Measurements from ENCODE around the gene PRDM1. TPM values are rescaled to one million over a fixed set of nuclear protein-coding genes. Genes with fewer than 3 reads are reported as not detected.

The PRDM1 gene
- total RNA-seq, 1 donor from 2014 or later: 17.5 TPM

DNA sequence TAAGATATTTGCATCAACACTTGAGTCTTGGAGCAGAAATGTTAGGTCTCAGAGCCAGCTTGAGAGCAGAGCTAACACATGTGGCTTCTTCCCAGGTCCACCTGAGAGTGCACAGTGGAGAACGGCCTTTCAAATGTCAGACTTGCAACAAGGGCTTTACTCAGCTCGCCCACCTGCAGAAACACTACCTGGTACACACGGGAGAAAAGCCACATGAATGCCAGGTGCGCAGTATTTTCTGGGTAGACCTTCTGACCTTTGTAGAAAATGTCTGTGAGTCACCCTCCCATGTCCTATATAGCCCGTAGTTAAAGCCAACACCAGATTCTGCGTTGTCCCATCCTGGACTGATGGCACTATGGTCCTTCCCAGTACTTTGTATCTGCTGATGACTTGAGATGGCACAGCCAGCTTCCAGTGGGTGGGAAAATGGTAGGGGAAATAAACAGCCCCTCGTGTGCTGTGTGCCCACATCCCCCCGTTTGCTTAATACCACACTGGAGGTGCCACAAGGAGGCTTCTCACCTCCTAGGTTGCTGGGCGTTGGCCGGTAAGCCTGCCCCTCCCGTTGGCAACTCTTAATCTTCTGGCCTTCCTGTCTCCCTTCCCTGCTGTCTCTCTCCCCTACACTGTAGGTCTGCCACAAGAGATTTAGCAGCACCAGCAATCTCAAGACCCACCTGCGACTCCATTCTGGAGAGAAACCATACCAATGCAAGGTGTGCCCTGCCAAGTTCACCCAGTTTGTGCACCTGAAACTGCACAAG lies 20.3 kb downstream of the PRDM1 start:
- no peak overlapping the region for H3K4me3 ChIP-seq
- TF ChIP-seq, protein P1, sequence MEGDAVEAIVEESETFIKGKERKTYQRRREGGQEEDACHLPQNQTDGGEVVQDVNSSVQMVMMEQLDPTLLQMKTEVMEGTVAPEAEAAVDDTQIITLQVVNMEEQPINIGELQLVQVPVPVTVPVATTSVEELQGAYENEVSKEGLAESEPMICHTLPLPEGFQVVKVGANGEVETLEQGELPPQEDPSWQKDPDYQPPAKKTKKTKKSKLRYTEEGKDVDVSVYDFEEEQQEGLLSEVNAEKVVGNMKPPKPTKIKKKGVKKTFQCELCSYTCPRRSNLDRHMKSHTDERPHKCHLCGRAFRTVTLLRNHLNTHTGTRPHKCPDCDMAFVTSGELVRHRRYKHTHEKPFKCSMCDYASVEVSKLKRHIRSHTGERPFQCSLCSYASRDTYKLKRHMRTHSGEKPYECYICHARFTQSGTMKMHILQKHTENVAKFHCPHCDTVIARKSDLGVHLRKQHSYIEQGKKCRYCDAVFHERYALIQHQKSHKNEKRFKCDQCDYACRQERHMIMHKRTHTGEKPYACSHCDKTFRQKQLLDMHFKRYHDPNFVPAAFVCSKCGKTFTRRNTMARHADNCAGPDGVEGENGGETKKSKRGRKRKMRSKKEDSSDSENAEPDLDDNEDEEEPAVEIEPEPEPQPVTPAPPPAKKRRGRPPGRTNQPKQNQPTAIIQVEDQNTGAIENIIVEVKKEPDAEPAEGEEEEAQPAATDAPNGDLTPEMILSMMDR (IDR thresholded peaks at IDR 0.05): no peak
- no peak overlapping the region for H3K27ac ChIP-seq
- no peaks in the 10 kb centered on the region for H3K9me3 ChIP-seq
- DNase-seq: no peak
- H3K36me3 ChIP-seq: peaks cover 24% of the 10 kb centered on the region
- H3K27me3 ChIP-seq: peaks cover 4% of the 10 kb centered on the region
- intact Hi-C loops (cut with DNase I): no loop called here
- no peak for ATAC-seq
- H3K4me1 ChIP-seq: peaks cover 12% of the 10 kb centered on the region

DNA sequence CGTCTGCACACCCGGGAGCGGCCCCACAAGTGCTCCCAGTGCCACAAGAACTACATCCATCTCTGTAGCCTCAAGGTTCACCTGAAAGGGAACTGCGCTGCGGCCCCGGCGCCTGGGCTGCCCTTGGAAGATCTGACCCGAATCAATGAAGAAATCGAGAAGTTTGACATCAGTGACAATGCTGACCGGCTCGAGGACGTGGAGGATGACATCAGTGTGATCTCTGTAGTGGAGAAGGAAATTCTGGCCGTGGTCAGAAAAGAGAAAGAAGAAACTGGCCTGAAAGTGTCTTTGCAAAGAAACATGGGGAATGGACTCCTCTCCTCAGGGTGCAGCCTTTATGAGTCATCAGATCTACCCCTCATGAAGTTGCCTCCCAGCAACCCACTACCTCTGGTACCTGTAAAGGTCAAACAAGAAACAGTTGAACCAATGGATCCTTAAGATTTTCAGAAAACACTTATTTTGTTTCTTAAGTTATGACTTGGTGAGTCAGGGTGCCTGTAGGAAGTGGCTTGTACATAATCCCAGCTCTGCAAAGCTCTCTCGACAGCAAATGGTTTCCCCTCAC lies 21.0 kb downstream of the PRDM1 start:
- no peaks in the 10 kb centered on the region for H3K27me3 ChIP-seq
- H3K9me3 ChIP-seq: no peaks in the 10 kb centered on the region
- ATAC-seq (no peak), DNase-seq (no peak)
- H3K4me1 ChIP-seq: peaks cover 12% of the 10 kb centered on the region
- peaks cover 24% of the 10 kb centered on the region for H3K36me3 ChIP-seq
- H3K4me3 ChIP-seq: no peak overlapping the region
- TF ChIP-seq, protein P1 (IDR thresholded peaks at IDR 0.05): no peak
- intact Hi-C loops (cut with DNase I): no loop called here
- H3K27ac ChIP-seq: no peak overlapping the region

DNA sequence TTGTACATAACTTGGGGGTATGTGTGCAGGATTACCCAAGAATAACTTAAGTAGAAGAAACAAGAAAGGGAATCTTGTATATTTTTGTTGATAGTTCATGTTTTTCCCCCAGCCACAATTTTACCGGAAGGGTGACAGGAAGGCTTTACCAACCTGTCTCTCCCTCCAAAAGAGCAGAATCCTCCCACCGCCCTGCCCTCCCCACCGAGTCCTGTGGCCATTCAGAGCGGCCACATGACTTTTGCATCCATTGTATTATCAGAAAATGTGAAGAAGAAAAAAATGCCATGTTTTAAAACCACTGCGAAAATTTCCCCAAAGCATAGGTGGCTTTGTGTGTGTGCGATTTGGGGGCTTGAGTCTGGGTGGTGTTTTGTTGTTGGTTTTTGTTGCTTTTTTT lies 22.0 kb downstream of the PRDM1 start:
- H3K27ac ChIP-seq: no peak overlapping the region
- DNase-seq (no peak), ATAC-seq (no peak)
- H3K36me3 ChIP-seq: peaks cover 24% of the 10 kb centered on the region
- TF ChIP-seq, protein P1 (IDR thresholded peaks at IDR 0.05): no peak
- H3K9me3 ChIP-seq: no peaks in the 10 kb centered on the region
- H3K27me3 ChIP-seq: no peaks in the 10 kb centered on the region
- peaks cover 7% of the 10 kb centered on the region for H3K4me1 ChIP-seq
- intact Hi-C loops (cut with DNase I): no loop called here
- H3K4me3 ChIP-seq: no peak overlapping the region

DNA sequence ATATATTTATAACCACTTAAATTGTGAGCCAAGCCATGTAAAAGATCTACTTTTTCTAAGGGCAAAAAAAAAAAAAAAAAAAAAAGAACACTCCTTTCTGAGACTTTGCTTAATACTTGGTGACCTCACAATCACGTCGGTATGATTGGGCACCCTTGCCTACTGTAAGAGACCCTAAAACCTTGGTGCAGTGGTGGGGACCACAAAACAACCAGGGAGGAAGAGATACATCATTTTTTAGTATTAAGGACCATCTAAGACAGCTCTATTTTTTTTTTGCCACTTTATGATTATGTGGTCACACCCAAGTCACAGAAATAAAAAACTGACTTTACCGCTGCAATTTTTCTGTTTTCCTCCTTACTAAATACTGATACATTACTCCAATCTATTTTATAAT lies 22.9 kb downstream of the PRDM1 start:
- Histone ChIP-seq H3K27me3 (no peaks in the 10 kb centered on the region), H3K9me3 (no peaks in the 10 kb centered on the region), H3K4me3 (no peak overlapping the region), H3K36me3 (peaks cover 24% of the 10 kb centered on the region), H3K27ac (no peak overlapping the region), H3K4me1 (no peaks in the 10 kb centered on the region)
- DNase-seq: no peak
- TF ChIP-seq, protein P1 (IDR thresholded peaks at IDR 0.05): no peak
- intact Hi-C loops (cut with DNase I): no loop called here
- ATAC-seq: no peak

DNA sequence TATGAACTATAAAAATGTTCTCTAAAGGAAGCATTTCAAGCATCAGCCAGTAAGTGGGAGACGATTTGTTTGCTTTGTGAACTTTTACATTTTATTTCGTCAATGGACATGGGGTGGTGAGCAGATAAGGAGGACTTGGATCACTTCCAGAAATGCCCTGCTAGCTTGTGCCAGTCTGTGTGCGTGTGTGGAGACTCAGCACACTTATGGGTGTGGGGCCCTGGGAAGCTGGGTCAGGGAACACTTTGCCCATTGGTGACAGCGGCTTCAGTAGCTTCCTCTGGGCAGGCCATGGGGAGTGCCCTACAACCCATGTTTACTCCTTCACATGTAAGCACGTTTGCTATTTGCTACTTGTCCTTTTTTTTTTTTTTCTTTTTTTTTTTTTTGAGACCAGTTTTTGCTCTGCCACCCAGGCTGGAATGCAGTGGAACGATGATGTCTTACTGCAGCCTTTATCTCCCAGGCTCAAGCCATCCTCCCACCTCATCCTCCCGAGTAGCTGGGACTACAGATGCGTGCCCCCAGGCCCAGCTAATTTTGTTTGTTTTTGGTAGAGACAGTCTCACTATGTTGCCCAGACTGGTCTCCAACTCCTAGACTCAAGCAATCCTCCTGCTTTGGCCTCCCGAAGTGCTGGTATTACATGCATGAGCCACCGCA lies 24.2 kb downstream of the PRDM1 start:
- TF ChIP-seq, protein P1 (IDR thresholded peaks at IDR 0.05): no peak
- peak; percentile 88 for ATAC-seq
- intact Hi-C loops (cut with DNase I): no loop called here
- H3K27me3 ChIP-seq: no peaks in the 10 kb centered on the region
- no peak for DNase-seq
- no peak overlapping the region for H3K4me3 ChIP-seq
- H3K36me3 ChIP-seq: peaks cover 21% of the 10 kb centered on the region
- no peak overlapping the region for H3K27ac ChIP-seq
- H3K4me1 ChIP-seq: no peaks in the 10 kb centered on the region
- no peaks in the 10 kb centered on the region for H3K9me3 ChIP-seq

Data from upper lobe of right lung (tissue), 1 donor.